ENCODE results near the gene SALL4. TPM values are rescaled to one million over a fixed set of nuclear protein-coding genes. Genes with fewer than 3 reads are reported as not detected.

The SALL4 gene
- total and polyA plus RNA-seq, 9 of the 15 experiments (the other 6 are each of a cell fraction or from before 2014, with no cell fraction given), result 0.03 to 0.07 TPM; not detected in 7

GRCh38 chr20:51796340-51796739 is 6.0 kb downstream of the SALL4 start:
- Histone ChIP-seq H3K9ac (ENCODE audit: insufficient read depth in 1 of 2, low read depth in 2 of 2, low read length in 2 of 2) (no peak overlapping the region), H3K27ac (ENCODE audit: extremely low read depth, low read depth, low read length) (no peak overlapping the region), H3K79me2 (ENCODE audit: control insufficient read depth, insufficient read depth, low read length) (no peaks in the 10 kb centered on the region), H3K4me3 (no peak overlapping the region), H2AFZ (ENCODE audit: low read depth, low read length) (no peak overlapping the region), H3K9me1 (ENCODE audit: control insufficient read depth, insufficient read depth, low read length) (no peaks in the 10 kb centered on the region), H4K20me1 (replicated peaks; ENCODE audit: control insufficient read depth, insufficient read depth, low read length) (no peaks in the 10 kb centered on the region), H3K36me3 (ENCODE audit: control insufficient read depth, insufficient read depth, low read length) (no peaks in the 10 kb centered on the region), H3K4me1 (replicated peaks in 1 of 2; ENCODE audit: control insufficient read depth in 2 of 2, insufficient read depth in 2 of 2, low read length in 2 of 2) (peaks cover 0 to 4% of the 10 kb centered on the region in 2 experiments; a peak in 2 of 5 replicates), H3K9me3 (replicated peaks; ENCODE audit: control insufficient read depth, insufficient read depth, low read depth, low read length) (no peaks in the 10 kb centered on the region), H3K27me3 (ENCODE audit: control insufficient read depth in 2 of 2, insufficient read depth in 2 of 2, low read length in 2 of 2) (peaks cover 12 to 30% of the 10 kb centered on the region in 2 experiments; a peak in 4 of 5 replicates), H3K4me2 (ENCODE audit: insufficient read depth, low read length) (no peak overlapping the region)
- ChIA-PET CTCF (ENCODE audit: low intra/inter-chr PET ratio) (no interaction called here), POLR2A (interaction anchor here (0.6 to 0.9 kb wide), 2 partner anchors 9 to 241 kb away, joined by 3 to 4 read pairs; no protein-coding TSS in a partner anchor)
- intact Hi-C loops (cut with micrococcal nuclease) (no loop called here), in situ Hi-C loops (cut with MboI) (no loop called here)
- peak in 1 of 4 experiments; percentile 14 for DNase-seq (ENCODE audit: extremely low read depth in 1 of 4, low spot score in 3 of 4)
- BruUV-seq (replicated peaks), result no TSS peak
- no peak for ATAC-seq
- FAIRE-seq, result no peak
- WGBS (ENCODE audit: insufficient coverage, low coverage, missing lambda C conversion rate), result 0% methylated on average over 3 of the region's 3 CpGs
- TF ChIP-seq NR0B1 (IDR thresholded peaks at IDR 0.05; ENCODE audit: partially characterized antibody), result no peak
- TF ChIP-seq SMAD4 (CRISPR knock-in tag; conservative IDR thresholded peaks at IDR 0.05), result no peak
- TF ChIP-seq TCF3 (CRISPR knock-in tag; IDR thresholded peaks at IDR 0.05), result peak; percentile 60
- no peak for TF ChIP-seq ZNF280B (CRISPR knock-in tag; IDR thresholded peaks at IDR 0.05)
- no peak for TF ChIP-seq MEF2D (tag; conservative IDR thresholded peaks at IDR 0.05; ENCODE audit: low read depth)
- TF ChIP-seq CREB1 (IDR thresholded peaks at IDR 0.05), result no peak
- TF ChIP-seq CREB1 (CRISPR knock-in tag; IDR thresholded peaks at IDR 0.05), result no peak
- no peak for TF ChIP-seq MECOM (CRISPR knock-in tag; IDR thresholded peaks at IDR 0.05)
- no peak for TF ChIP-seq RBM15 (IDR thresholded peaks at IDR 0.05; ENCODE audit: insufficient read depth, low read length)
- no peak for TF ChIP-seq SMARCB1 (IDR thresholded peaks at IDR 0.05; ENCODE audit: insufficient read length, low read depth)
- no peak for TF ChIP-seq RBM39 (optimal IDR thresholded peaks at IDR 0.05; ENCODE audit: low read depth, low read length)
- TF ChIP-seq ATF2 (CRISPR knock-in tag; IDR thresholded peaks at IDR 0.05), result no peak
- no peak for TF ChIP-seq SMARCC2 (IDR thresholded peaks at IDR 0.05; ENCODE audit: low read depth)
- TF ChIP-seq EGR1 (conservative IDR thresholded peaks at IDR 0.05), result no peak
- TF ChIP-seq POU5F1 (IDR thresholded peaks at IDR 0.05; ENCODE audit: borderline replicate concordance, low read depth, low read length, partially characterized antibody), result no peak
- no peak for TF ChIP-seq ZFP1 (CRISPR knock-in tag; IDR thresholded peaks at IDR 0.05)
- TF ChIP-seq SAFB (IDR thresholded peaks at IDR 0.05; ENCODE audit: borderline replicate concordance, low read depth, low read length), result no peak
- no peak for TF ChIP-seq NR2C1 (IDR thresholded peaks at IDR 0.05)
- no peak for TF ChIP-seq NR2C1 (tag; IDR thresholded peaks at IDR 0.05)
- no peak for TF ChIP-seq HDAC2 (IDR thresholded peaks at IDR 0.05)
- TF ChIP-seq SIRT6 (IDR thresholded peaks at IDR 0.05; ENCODE audit: low read depth, low read length), result no peak
- no peak for TF ChIP-seq ARID2 (IDR thresholded peaks at IDR 0.05)

All from K562 (cell line).